ENCODE data around the gene FYB2.

GRCh38 chr1:56709995-56710394, 109.2 kb downstream of the FYB2 start:
- TF ChIP-seq CTCF (IDR thresholded peaks at IDR 0.05) (no peak), POLR2A (IDR thresholded peaks at IDR 0.05) (no peak), POLR2AphosphoS5 (IDR thresholded peaks at IDR 0.05) (no peak), EP300 (IDR thresholded peaks at IDR 0.05) (no peak)
